SK-N-SH (cell line): ENCODE data around the gene UBASH3B.

Source experiments
- CTCF ChIP-seq: fragments of 200-600 bp; sonication (generic); IDR thresholded peaks from 2 replicates; pipeline ENCODE4 v1.6.1; 2017; ENCODE audit warnings: antibody characterized with exemption, mild to moderate bottlenecking, moderate library complexity
- EP300 ChIP-seq, 2 experiments: IDR thresholded peaks; 2 replicates each; pipeline versions ENCODE4 v1.4.0 to v1.6.1; 2012; ENCODE audit warnings: borderline replicate concordance in 1 of 2, low read depth in 1 of 2, low read length in 1 of 2
- JUND ChIP-seq: IDR thresholded peaks from 2 replicates; pipeline ENCODE4 v1.4.0; 2012
- POLR2AphosphoS5 ChIP-seq: IDR thresholded peaks from 2 replicates; pipeline ENCODE4 v1.6.1; 2012; ENCODE audit warnings: low read depth, low read length
- REST ChIP-seq: IDR thresholded peaks from 2 replicates; pipeline ENCODE4 v1.6.1; 2012; ENCODE audit warnings: mild to moderate bottlenecking, low read depth, low read length, moderate library complexity
- RFX5 ChIP-seq: IDR thresholded peaks from 2 replicates; pipeline ENCODE4 v1.6.1; 2012; ENCODE audit warnings: mild to moderate bottlenecking, improper control_type of control experiment, low read length
- YY1 ChIP-seq: IDR thresholded peaks from 2 replicates; pipeline ENCODE4 v1.4.0; 2012; ENCODE audit warnings: low read depth, mild to moderate bottlenecking

DNA sequence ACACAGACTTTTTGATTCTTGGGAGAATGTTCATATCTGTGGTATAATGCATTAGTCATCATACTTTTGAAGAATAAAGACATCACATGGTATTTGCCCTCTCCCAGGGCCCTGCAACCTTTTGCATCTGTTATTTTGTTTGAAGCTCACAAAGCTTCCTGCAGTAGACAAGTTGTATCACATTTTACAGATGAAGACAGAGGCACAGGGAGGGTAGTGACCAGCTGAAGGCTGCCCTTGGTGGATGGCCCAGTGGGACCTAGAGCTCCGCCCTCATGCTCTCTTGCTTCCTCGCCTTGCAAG, 66.4 kb downstream of the UBASH3B start:
- TF ChIP-seq CTCF (no peak), REST (no peak), JUND (no peak; the same call in 1 of the 2 replicates), EP300 (IDR thresholded peaks at IDR 0.05; ENCODE audit: borderline replicate concordance in 1 of 2, low read depth in 1 of 2, low read length in 1 of 2) (no peak), POLR2AphosphoS5 (no peak), RFX5 (no peak), YY1 (no peak)
